Gastrocnemius medialis (tissue), 4 donors: ENCODE data around the gene MLX.
"Not testable (repeated sequence)": the region's sequence is repeated elsewhere in the genome, so short reads cannot be mapped to it uniquely, and the experiment has no call there.

Experiments
- POLR2A ChIP-seq, 2 donors: fragments of 450-650 bp; IDR thresholded peaks; one replicate each; pipeline ENCODE4 v1.6.1; 2017; ENCODE audit warnings: antibody characterized with exemption in 2 of 2, mild to moderate bottlenecking in 2 of 2, moderate library complexity in 2 of 2
- TF ChIP-seq, protein P1 (sequence below), 5 experiments: fragments of 450-650 bp in 3 of 5; fragments of 200-600 bp in 2 of 5; sonication (generic) in 2 of 5; IDR thresholded peaks in 4 of 5; conservative IDR thresholded peaks in 1 of 5; 1 replicate in 4 of 5; 2 replicates in 1 of 5; pipeline ENCODE4 v1.5.1; 2016 to 2019; ENCODE audit warnings: antibody characterized with exemption in 5 of 5, mild to moderate bottlenecking in 3 of 5, moderate library complexity in 3 of 5

DNA sequence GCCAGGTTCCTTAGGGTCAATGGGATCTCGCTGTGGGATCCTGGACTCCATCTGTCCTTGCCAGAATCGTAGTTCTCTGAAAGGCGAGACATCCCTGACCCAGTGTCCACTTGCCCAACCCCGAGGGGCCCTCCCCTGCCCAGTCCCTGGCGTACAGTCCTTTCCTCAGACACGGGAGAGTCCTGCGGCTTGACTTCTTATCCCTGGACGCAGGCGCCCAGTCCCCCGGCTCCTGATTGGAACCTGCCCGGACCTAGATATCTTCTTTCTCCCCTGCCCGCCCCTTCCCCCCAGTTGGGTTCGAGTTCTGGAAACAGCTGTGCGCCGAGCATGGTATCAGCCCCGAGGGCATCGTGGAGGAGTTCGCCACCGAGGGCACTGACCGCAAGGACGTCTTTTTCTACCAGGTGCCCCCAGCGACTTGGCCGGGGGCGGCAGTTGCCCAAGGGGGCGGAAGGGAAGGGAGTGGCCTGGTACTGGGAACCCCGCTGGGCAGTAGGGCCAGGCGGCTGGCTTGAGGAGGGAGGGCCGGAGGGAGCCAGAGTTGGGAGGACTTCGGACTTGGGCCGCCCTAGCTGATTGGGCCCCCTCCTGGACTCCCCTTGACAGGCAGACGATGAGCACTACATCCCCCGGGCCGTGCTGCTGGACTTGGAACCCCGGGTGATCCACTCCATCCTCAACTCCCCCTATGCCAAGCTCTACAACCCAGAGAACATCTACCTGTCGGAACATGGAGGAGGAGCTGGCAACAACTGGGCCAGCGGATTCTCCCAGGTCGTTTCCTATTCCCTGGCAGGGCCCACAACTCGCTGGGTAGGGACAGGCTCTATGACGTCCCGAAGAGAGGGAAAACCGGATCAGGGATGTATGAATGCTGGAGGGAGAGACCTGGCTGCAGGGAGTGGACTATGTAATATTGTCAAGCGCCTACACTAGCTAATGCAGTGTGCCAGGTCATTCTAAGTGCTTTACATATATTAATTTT is 43.2 kb downstream of the MLX start:
- not testable (repeated sequence) for TF ChIP-seq POLR2A (IDR thresholded peaks at IDR 0.05)
- TF ChIP-seq, protein P1, sequence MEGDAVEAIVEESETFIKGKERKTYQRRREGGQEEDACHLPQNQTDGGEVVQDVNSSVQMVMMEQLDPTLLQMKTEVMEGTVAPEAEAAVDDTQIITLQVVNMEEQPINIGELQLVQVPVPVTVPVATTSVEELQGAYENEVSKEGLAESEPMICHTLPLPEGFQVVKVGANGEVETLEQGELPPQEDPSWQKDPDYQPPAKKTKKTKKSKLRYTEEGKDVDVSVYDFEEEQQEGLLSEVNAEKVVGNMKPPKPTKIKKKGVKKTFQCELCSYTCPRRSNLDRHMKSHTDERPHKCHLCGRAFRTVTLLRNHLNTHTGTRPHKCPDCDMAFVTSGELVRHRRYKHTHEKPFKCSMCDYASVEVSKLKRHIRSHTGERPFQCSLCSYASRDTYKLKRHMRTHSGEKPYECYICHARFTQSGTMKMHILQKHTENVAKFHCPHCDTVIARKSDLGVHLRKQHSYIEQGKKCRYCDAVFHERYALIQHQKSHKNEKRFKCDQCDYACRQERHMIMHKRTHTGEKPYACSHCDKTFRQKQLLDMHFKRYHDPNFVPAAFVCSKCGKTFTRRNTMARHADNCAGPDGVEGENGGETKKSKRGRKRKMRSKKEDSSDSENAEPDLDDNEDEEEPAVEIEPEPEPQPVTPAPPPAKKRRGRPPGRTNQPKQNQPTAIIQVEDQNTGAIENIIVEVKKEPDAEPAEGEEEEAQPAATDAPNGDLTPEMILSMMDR (IDR thresholded peaks at IDR 0.05 in 4 of 5, conservative IDR thresholded peaks at IDR 0.05 in 1 of 5), result not testable (repeated sequence)
